ENCODE measurements around the gene CYP19A1. TPM values are rescaled to one million over a fixed set of nuclear protein-coding genes. Genes with fewer than 3 reads are reported as not detected.

The CYP19A1 gene
- total and polyA plus RNA-seq, 2 of the 8 experiments (the other 6 are each of a cell fraction or from before 2014, with no cell fraction given) = not detected

GRCh38 chr15:51274956-51275355 lies 63.4 kb downstream of the CYP19A1 start:
- Histone ChIP-seq H2BK120ac (replicated peaks; ENCODE audit: low read depth, low read length) (no peak overlapping the region), H3K9ac (replicated peaks in 1 of 4; ENCODE audit: extremely low read depth in 1 of 4, low read depth in 3 of 4, low read length in 3 of 4) (no peak overlapping the region), H3K36me3 (ENCODE audit: control insufficient read depth in 2 of 4, insufficient read depth in 4 of 4, low read length in 3 of 4) (no peaks in the 10 kb centered on the region), H3K14ac (ENCODE audit: insufficient read length) (no peak overlapping the region), H3K4me3 (ENCODE audit: extremely low read depth in 1 of 4, insufficient read depth in 2 of 4, low read depth in 3 of 4, low read length in 4 of 4) (no peak overlapping the region), H3K4me1 (replicated peaks in 1 of 4; ENCODE audit: control insufficient read depth in 3 of 4, insufficient read depth in 4 of 4, low read length in 3 of 4) (no peaks in the 10 kb centered on the region), H3K9me3 (ENCODE audit: insufficient read depth in 2 of 2, low read depth in 1 of 2, low read length in 1 of 2) (no peaks in the 10 kb centered on the region), H2AK5ac (ENCODE audit: low read depth, low read length) (no peak overlapping the region), H2BK15ac (ENCODE audit: low read length) (no peak overlapping the region), H3K4me2 (ENCODE audit: insufficient read depth in 1 of 2, low read depth in 2 of 2, low read length in 2 of 2) (no peak overlapping the region), H3K56ac (replicated peaks; ENCODE audit: insufficient read length, low read depth, low read length) (no peak overlapping the region), H2BK20ac (ENCODE audit: low read length) (no peak overlapping the region), H3K23ac (ENCODE audit: insufficient read length) (no peak overlapping the region), H3K18ac (ENCODE audit: extremely low read depth, low read length) (no peak overlapping the region), H2BK5ac (ENCODE audit: low read depth, low read length) (no peak overlapping the region), H3K27me3 (replicated peaks in 1 of 4; ENCODE audit: control insufficient read depth in 3 of 4, extremely low read depth in 1 of 4, insufficient read depth in 3 of 4, low read length in 3 of 4) (no peaks in the 10 kb centered on the region), H3K27ac (ENCODE audit: low read depth, low read length) (no peak overlapping the region), H4K5ac (ENCODE audit: insufficient read length, low read depth, low read length) (no peak overlapping the region), H3K4ac (replicated peaks; ENCODE audit: insufficient read length, low read depth, low read length) (no peak overlapping the region), H4K8ac (ENCODE audit: extremely low read depth, insufficient read depth, low read length) (no peak overlapping the region), H3K23me2 (ENCODE audit: low read depth, low read length) (no peaks in the 10 kb centered on the region), H2AFZ (ENCODE audit: low read length) (no peak overlapping the region), H3K79me2 (ENCODE audit: control insufficient read depth in 1 of 2, insufficient read depth in 2 of 2, low read length in 2 of 2) (no peaks in the 10 kb centered on the region), H3K79me1 (ENCODE audit: low read depth, low read length) (no peaks in the 10 kb centered on the region), H4K20me1 (replicated peaks in 1 of 2; ENCODE audit: control insufficient read depth in 1 of 2, insufficient read depth in 2 of 2, low read length in 2 of 2) (no peaks in the 10 kb centered on the region), H2BK12ac (ENCODE audit: low read depth, low read length) (no peak overlapping the region), H4K91ac (replicated peaks; ENCODE audit: insufficient read length, low read length) (no peak overlapping the region)
- no peak for FAIRE-seq
- ChIA-PET CTCF (ENCODE audit: partially characterized antibody) (interaction anchor here (0.9 to 1.8 kb wide), 2 partner anchors 12 kb away, joined by 4 to 10 read pairs; no protein-coding TSS in a partner anchor), POLR2A (ENCODE audit: partially characterized antibody) (no interaction called here)
- no peak for DNase-seq (ENCODE audit: low read depth in 1 of 2, low spot score in 2 of 2)
- 93% methylated on average over 4 of the region's 4 CpGs; no CpG with 5 or more reads in 1 of the 2 experiments for WGBS, 2 experiments (ENCODE audit: extremely low coverage in 1 of 2, insufficient coverage in 1 of 2, insufficient read length in 1 of 2, insufficient replicate concordance in 2 of 2, low coverage in 1 of 2, low lambda C conversion rate in 2 of 2, missing lambda C conversion rate in 1 of 2)
- TF ChIP-seq RFX5 (IDR thresholded peaks at IDR 0.05; ENCODE audit: borderline replicate concordance, low read depth, low read length) = no peak
- no peak for TF ChIP-seq CHD2 (IDR thresholded peaks at IDR 0.05; ENCODE audit: low read length)
- TF ChIP-seq GTF2F1 (IDR thresholded peaks at IDR 0.05; ENCODE audit: borderline replicate concordance, low read depth, low read length) = no peak
- no peak for TF ChIP-seq POU5F1 (IDR thresholded peaks at IDR 0.05; ENCODE audit: low read depth, low read length)
- TF ChIP-seq ATF2 (IDR thresholded peaks at IDR 0.05; ENCODE audit: low read length) = no peak
